HCT116 (cell line): Measurements from ENCODE around the gene ICAM2. TPM values are rescaled to one million over a fixed set of nuclear protein-coding genes. Genes with fewer than 3 reads are reported as not detected.

Experiments used
- ATAC-seq: fragments of 200-7000 bp; cut with Tn5 transposase; 2 replicates; pipeline ENCODE4 v1.9.1; 2020; ENCODE audit warnings: mild to moderate bottlenecking, moderate library complexity
- BruUV-seq: library from RNA; stranded (reverse); fragments of 400-500 nt; replicated peaks from 2 replicates; lab custom pipeline; 2021; lab: Mats Ljungman, UMichigan
- CTCF ChIA-PET: fragments of 300-600 bp; sonication (Branson Sonifier 250); formaldehyde crosslinking; loops from one replicate; lab custom pipeline; 2021; ENCODE audit warnings: antibody characterized with exemption; lab: Charles Lee
- POLR2A ChIA-PET: fragments of 300-600, 350-600 bp; sonication (Branson Sonifier 250); formaldehyde crosslinking; loops from one replicate; lab custom pipeline; 2021; ENCODE audit warnings: antibody characterized with exemption; lab: Charles Lee
- RAD21 ChIA-PET, 2 experiments: fragments of 300-600 bp; sonication (Branson Sonifier 250); formaldehyde crosslinking; loops; one replicate each; lab custom pipeline; 2023; ENCODE audit warnings: low total read pairs in 2 of 2; ENCODE audit not compliant: uncharacterized antibody in 2 of 2, unreplicated experiment in 2 of 2, low non-redundant PET in 1 of 2; lab: Charles Lee
- DNase-seq: peaks from one replicate; pipeline ENCODE4 v3.0.0-alpha.2; 2010; ENCODE audit warnings: low read depth, low spot score
- H2AFZ ChIP-seq: fragments of 200-600 bp; shearing (Covaris generic), sonication (generic); 2 replicates; pipeline ENCODE4 v1.6.1; 2017; ENCODE audit warnings: low read depth, mixed run types, mixed read lengths, antibody characterized with exemption, low read length; ENCODE audit not compliant: poor library complexity, severe bottlenecking
- H3K27ac ChIP-seq: 2 replicates; pipeline ENCODE4 v1.5.1; 2012; ENCODE audit warnings: low read depth, low read length
- H3K27me3 ChIP-seq: fragments of 200-600 bp; sonication (generic); 2 replicates; pipeline ENCODE4 v1.6.1; 2016; ENCODE audit warnings: mixed run types, low read length, mixed read lengths; ENCODE audit not compliant: insufficient read depth
- H3K36me3 ChIP-seq, 2 experiments: fragments of 200-500 bp in 1 of 2; fragments of 200-600 bp in 1 of 2; sonication (Bioruptor generic) in 1 of 2; sonication (generic) in 1 of 2; 2 replicates each; pipeline versions ENCODE4 v1.5.1 to v1.6.1; 2014 to 2016; ENCODE audit warnings: low read length in 2 of 2, inconsistent platforms in 1 of 2, mixed read lengths in 1 of 2, mixed run types in 1 of 2; ENCODE audit not compliant: insufficient read depth in 2 of 2, control insufficient read depth in 1 of 2
- H3K4me1 ChIP-seq, 2 experiments: fragments of 200-600 bp in 1 of 2; sonication (generic) in 1 of 2; 2 replicates each; pipeline versions ENCODE4 v1.5.1 to v1.6.1; 2012 to 2017; ENCODE audit warnings: low read length in 2 of 2, inconsistent platforms in 1 of 2, mild to moderate bottlenecking in 1 of 2, mixed read lengths in 1 of 2, mixed run types in 1 of 2, moderate library complexity in 1 of 2; ENCODE audit not compliant: insufficient read depth in 2 of 2, control insufficient read depth in 1 of 2
- H3K4me2 ChIP-seq: fragments of 200-600 bp; sonication (generic); 2 replicates; pipeline ENCODE4 v1.6.1; 2017; ENCODE audit warnings: mixed run types, low read length, mixed read lengths
- H3K4me3 ChIP-seq, 2 experiments: fragments of 200-600 bp in 1 of 2; sonication (generic) in 1 of 2; replicated peaks in 1 of 2; 2 replicates each; pipeline ENCODE4 v1.5.1; 2011 to 2016; ENCODE audit warnings: low read length in 2 of 2, control low read depth in 1 of 2, low read depth in 1 of 2, mild to moderate bottlenecking in 1 of 2, mixed read lengths in 1 of 2, mixed run types in 1 of 2
- H3K79me2 ChIP-seq: fragments of 200-600 bp; sonication (generic); 2 replicates; pipeline ENCODE4 v1.6.1; 2017; ENCODE audit warnings: mild to moderate bottlenecking, mixed run types, low read length, moderate library complexity, mixed read lengths; ENCODE audit not compliant: insufficient read depth
- H3K9ac ChIP-seq: fragments of 200-600 bp; sonication (generic); 2 replicates; pipeline ENCODE4 v1.6.1; 2016; ENCODE audit warnings: low read length, mixed read lengths
- H3K9me2 ChIP-seq: fragments of 200-600 bp; sonication (generic), shearing (Covaris generic); 2 replicates; pipeline ENCODE4 v1.6.1; 2017; ENCODE audit warnings: mixed run types, mild to moderate bottlenecking, moderate library complexity; ENCODE audit not compliant: insufficient read depth
- H3K9me3 ChIP-seq, 2 experiments: fragments of 200-500 bp in 1 of 2; fragments of 200-600 bp in 1 of 2; sonication (Bioruptor generic) in 1 of 2; sonication (generic) in 1 of 2; 2 replicates each; pipeline ENCODE4 v1.6.1; 2014 to 2017; ENCODE audit warnings: low read length in 2 of 2, mixed read lengths in 2 of 2, inconsistent platforms in 1 of 2, low read depth in 1 of 2, mild to moderate bottlenecking in 1 of 2, mixed run types in 1 of 2, moderate library complexity in 1 of 2; ENCODE audit not compliant: control insufficient read depth in 1 of 2, insufficient read depth in 1 of 2
- H4K20me1 ChIP-seq: fragments of 200-600 bp; sonication (generic), shearing (Covaris generic); 2 replicates; pipeline ENCODE4 v1.6.1; 2017; ENCODE audit warnings: mixed run types, mild to moderate bottlenecking, moderate library complexity; ENCODE audit not compliant: insufficient read depth
- CEBPB ChIP-seq: IDR thresholded peaks from 2 replicates; pipeline ENCODE4 v1.6.1; 2012; ENCODE audit warnings: low read depth
- EGR1 ChIP-seq: IDR thresholded peaks from 2 replicates; pipeline ENCODE4 v1.6.1; 2012; ENCODE audit warnings: low read depth
- FOSL1 ChIP-seq: IDR thresholded peaks from 2 replicates; pipeline ENCODE4 v1.6.1; 2012; ENCODE audit warnings: low read depth
- JUND ChIP-seq: IDR thresholded peaks from 2 replicates; pipeline ENCODE4 v1.6.1; 2012
- MAX ChIP-seq: IDR thresholded peaks from 2 replicates; pipeline ENCODE4 v1.6.1; 2012
- POLR2A ChIP-seq: IDR thresholded peaks from 2 replicates; pipeline ENCODE4 v1.7.0; 2011; ENCODE audit warnings: borderline replicate concordance; ENCODE audit not compliant: insufficient read depth, insufficient read length; ENCODE audit errors: extremely low read depth
- RAD21 ChIP-seq: IDR thresholded peaks from 2 replicates; pipeline ENCODE4 v1.6.1; 2012; ENCODE audit warnings: low read depth, mild to moderate bottlenecking
- SIN3A ChIP-seq: IDR thresholded peaks from 2 replicates; pipeline ENCODE4 v1.6.1; 2012; ENCODE audit warnings: low read depth
- SP1 ChIP-seq: IDR thresholded peaks from 2 replicates; pipeline ENCODE4 v1.6.1; 2012; ENCODE audit warnings: low read depth
- TCF7L2 ChIP-seq: IDR thresholded peaks from 2 replicates; pipeline ENCODE4 v1.7.0; 2011; ENCODE audit warnings: borderline replicate concordance, inconsistent platforms; ENCODE audit not compliant: insufficient read depth, insufficient read length; ENCODE audit errors: extremely low read depth
- ZBTB33 ChIP-seq: IDR thresholded peaks from 2 replicates; pipeline ENCODE4 v1.6.1; 2011; ENCODE audit warnings: mild to moderate bottlenecking, low read length, moderate library complexity; ENCODE audit not compliant: insufficient replicate concordance; ENCODE audit errors: extremely low read depth
- intact Hi-C: fragments of 100-400 bp; cut with micrococcal nuclease; formaldehyde crosslinking; loops from 2 replicates; pipeline ENCODE4 v1.10.0; 2022
- total RNA-seq: library from RNA; stranded (reverse); gene quantifications from one replicate; pipeline ENCODE4 v1.2.1, GENCODE V29; 2021; ENCODE audit not compliant: unreplicated experiment
- TF ChIP-seq, protein P1 (sequence below), 3 experiments: fragments of 200-600 bp in 1 of 3; sonication (generic) in 1 of 3; IDR thresholded peaks in 2 of 3; conservative IDR thresholded peaks in 1 of 3; 2 replicates each; pipeline ENCODE4 v1.5.1; 2012 to 2017; ENCODE audit warnings: low read depth in 2 of 3, low read length in 2 of 3, antibody characterized with exemption in 1 of 3, borderline replicate concordance in 1 of 3, control low read depth in 1 of 3, mild to moderate bottlenecking in 1 of 3, mixed read lengths in 1 of 3, mixed run types in 1 of 3, moderate library complexity in 1 of 3; ENCODE audit not compliant: insufficient read depth in 1 of 3

Gene ICAM2
- total RNA-seq, 1 experiment from 2014 or later: 0.61 TPM

DNA sequence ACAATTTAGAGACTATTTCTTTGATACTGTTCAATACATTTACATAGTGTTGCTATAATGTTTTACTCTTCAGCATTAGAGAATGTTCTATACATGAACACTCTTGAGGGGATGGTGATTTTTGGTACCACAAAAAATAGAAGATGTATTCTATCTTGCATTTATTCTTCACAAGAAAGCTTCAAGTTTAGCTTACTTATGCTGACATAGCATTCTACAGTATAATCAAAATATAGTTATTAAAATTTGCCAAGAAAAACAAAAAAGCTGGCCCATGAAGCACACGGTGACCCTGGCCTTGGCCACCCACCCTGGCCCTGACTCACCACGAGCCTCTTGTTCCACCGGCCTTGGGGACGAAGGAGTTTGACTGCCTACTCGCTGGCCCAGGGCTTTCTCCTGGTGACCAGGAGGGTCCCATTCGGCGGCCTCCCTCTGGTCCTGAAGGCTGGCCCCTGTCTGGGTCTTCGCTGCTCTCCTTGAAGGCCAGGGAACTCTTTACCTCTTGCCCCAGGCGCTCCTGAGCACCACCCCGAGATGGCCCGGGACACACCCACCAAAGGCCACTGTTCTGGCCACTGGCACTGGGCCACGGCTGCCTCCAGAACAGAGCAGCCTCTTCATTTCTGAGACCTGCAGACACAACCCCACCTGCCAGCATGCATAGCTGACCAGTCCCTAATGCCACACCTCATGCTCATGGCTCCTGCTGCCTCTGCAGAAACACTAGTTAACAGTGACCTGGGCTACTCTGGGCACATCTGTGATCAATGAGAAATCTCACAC is 22.5 kb upstream of the ICAM2 start:
- Histone ChIP-seq H2AFZ (no peak overlapping the region), H3K27me3 (no peaks in the 10 kb centered on the region), H3K9me2 (no peaks in the 10 kb centered on the region), H3K27ac (no peak overlapping the region), H4K20me1 (no peaks in the 10 kb centered on the region), H3K4me1 (no peaks in the 10 kb centered on the region), H3K9ac (no peak overlapping the region), H3K4me2 (no peak overlapping the region), H3K9me3 (no peaks in the 10 kb centered on the region), H3K79me2 (no peaks in the 10 kb centered on the region), H3K4me3 (no peak overlapping the region), H3K36me3 (peaks cover 0 to 14% of the 10 kb centered on the region in 2 experiments; a peak in 3 of 4 replicates)
- ATAC-seq: no peak
- intact Hi-C loops: no loop called here
- ChIA-PET POLR2A (interaction anchor here (0.6 kb wide), 1 partner anchor 63 kb away, joined by 3 read pairs; no protein-coding TSS in a partner anchor), RAD21 (no interaction called here), CTCF (interaction anchor here (1.1 to 3.7 kb wide), 5 partner anchors 14 to 124 kb away, joined by 3 to 17 read pairs (median 5); partner anchors contain the start of gene GH1)
- TF ChIP-seq CEBPB (no peak), ZBTB33 (no peak), SP1 (no peak), JUND (no peak), MAX (no peak), SIN3A (no peak), TCF7L2 (no peak), FOSL1 (no peak), EGR1 (no peak), RAD21 (no peak), POLR2A (no peak)
- TF ChIP-seq, protein P1, sequence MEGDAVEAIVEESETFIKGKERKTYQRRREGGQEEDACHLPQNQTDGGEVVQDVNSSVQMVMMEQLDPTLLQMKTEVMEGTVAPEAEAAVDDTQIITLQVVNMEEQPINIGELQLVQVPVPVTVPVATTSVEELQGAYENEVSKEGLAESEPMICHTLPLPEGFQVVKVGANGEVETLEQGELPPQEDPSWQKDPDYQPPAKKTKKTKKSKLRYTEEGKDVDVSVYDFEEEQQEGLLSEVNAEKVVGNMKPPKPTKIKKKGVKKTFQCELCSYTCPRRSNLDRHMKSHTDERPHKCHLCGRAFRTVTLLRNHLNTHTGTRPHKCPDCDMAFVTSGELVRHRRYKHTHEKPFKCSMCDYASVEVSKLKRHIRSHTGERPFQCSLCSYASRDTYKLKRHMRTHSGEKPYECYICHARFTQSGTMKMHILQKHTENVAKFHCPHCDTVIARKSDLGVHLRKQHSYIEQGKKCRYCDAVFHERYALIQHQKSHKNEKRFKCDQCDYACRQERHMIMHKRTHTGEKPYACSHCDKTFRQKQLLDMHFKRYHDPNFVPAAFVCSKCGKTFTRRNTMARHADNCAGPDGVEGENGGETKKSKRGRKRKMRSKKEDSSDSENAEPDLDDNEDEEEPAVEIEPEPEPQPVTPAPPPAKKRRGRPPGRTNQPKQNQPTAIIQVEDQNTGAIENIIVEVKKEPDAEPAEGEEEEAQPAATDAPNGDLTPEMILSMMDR (IDR thresholded peaks at IDR 0.05 in 2 of 3, conservative IDR thresholded peaks at IDR 0.05 in 1 of 3; ENCODE audit: borderline replicate concordance in 1 of 3, insufficient read depth in 1 of 3, low read depth in 2 of 3, low read length in 2 of 3): no peak
- no peak for DNase-seq
- no TSS peak for BruUV-seq
